Stomach smooth muscle (tissue), 2 donors: ENCODE measurements around the gene C19orf73.
"Not testable (repeated sequence)": the region's sequence is repeated elsewhere in the genome, so short reads cannot be mapped to it uniquely, and the experiment has no call there.

Experiments
- H3K27ac ChIP-seq: one replicate; pipeline ENCODE4 v1.7.0; 2013; ENCODE audit warnings: mild to moderate bottlenecking, low read length, inconsistent platforms
- H3K27me3 ChIP-seq, 2 donors: one replicate each; pipeline ENCODE4 v1.7.0; 2013; ENCODE audit warnings: low read length in 2 of 2; ENCODE audit not compliant: insufficient read depth in 2 of 2, control insufficient read depth in 1 of 2
- H3K36me3 ChIP-seq, 2 donors: one replicate each; pipeline ENCODE4 v1.7.0; 2013; ENCODE audit warnings: low read length in 2 of 2; ENCODE audit not compliant: control insufficient read depth in 2 of 2, insufficient read depth in 2 of 2
- H3K4me1 ChIP-seq: one replicate; pipeline ENCODE4 v1.7.0; 2013; ENCODE audit warnings: low read length; ENCODE audit not compliant: control insufficient read depth, insufficient read depth
- H3K4me3 ChIP-seq, 2 donors: one replicate each; pipeline ENCODE4 v1.7.0; 2013; ENCODE audit warnings: low read length in 2 of 2
- H3K9ac ChIP-seq, 2 donors: one replicate each; pipeline ENCODE4 v1.7.0; 2013; ENCODE audit warnings: low read length in 2 of 2, mild to moderate bottlenecking in 1 of 2
- H3K9me3 ChIP-seq, 2 donors: one replicate each; pipeline ENCODE4 v1.7.0; 2013; ENCODE audit warnings: low read length in 2 of 2; ENCODE audit not compliant: control insufficient read depth in 2 of 2
- donor health status: healthy.
- donor health status: Pancreatic carcinoma.

C19orf73 gene

GRCh38 chr19:49080392-49080791, 38.6 kb downstream of the C19orf73 start:
- Histone ChIP-seq H3K9ac (no peak overlapping the region), H3K27me3 (no peaks in the 10 kb centered on the region), H3K27ac (no peak overlapping the region), H3K36me3 (no peaks in the 10 kb centered on the region), H3K9me3 (no peaks in the 10 kb centered on the region), H3K4me1 (peaks cover 5% of the 10 kb centered on the region), H3K4me3 (no peak overlapping the region)

GRCh38 chr19:49074869-49075268, 44.1 kb downstream of the C19orf73 start:
- not testable (repeated sequence) for H3K4me3 ChIP-seq, H3K27ac ChIP-seq, H3K4me1 ChIP-seq, H3K9me3 ChIP-seq, H3K9ac ChIP-seq, H3K36me3 ChIP-seq
- peaks cover 23 to 36% of the 10 kb centered on the region in 2 donors for H3K27me3 ChIP-seq

DNA sequence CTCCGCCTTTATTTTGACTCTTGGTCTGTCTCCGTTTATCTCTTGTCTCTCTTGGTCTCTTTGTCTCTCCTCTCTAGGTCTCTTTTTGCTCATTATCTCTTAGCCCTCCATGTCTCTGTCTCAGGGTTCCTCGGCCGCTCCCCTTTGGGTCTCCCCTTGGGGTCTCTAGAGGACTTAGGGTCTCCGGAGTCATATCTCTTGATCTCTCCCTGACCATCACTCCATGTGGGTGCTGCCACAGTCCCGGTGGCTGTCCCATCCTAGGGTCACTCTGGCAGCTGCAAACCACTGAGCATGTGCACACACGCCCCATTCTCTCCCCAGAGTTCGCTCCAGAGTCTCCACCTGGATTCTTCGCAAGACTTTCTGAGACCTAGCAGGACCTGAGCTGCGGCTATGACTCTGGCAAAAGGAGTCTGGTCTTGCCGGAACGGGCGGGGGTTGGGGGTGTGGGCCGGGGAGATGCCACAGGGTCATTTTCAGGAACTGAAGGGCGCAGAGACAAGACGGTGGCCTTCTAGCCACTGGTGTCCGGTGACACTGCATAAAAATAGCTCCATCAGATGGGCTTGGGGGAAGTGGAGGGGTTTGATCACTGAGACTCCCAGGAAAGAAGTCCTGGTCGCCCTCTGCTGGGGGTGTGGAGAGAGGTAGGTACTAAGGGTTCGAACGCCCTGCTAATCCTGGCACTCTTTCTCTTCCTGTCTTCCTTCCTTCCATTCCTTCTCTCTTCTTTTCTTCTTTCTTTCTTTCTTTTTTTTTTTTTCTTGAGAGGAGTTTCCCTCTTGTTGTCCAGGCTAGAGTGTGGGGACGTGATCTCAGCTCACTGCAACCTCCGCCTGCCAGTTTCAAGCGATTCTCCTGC, 45.2 kb downstream of the C19orf73 start:
- Histone ChIP-seq H3K9me3 (no peaks in the 10 kb centered on the region), H3K9ac (no peak overlapping the region), H3K27me3 (peaks cover 30 to 44% of the 10 kb centered on the region in 2 donors), H3K4me1 (peaks cover 3% of the 10 kb centered on the region), H3K36me3 (no peaks in the 10 kb centered on the region), H3K4me3 (no peak overlapping the region), H3K27ac (no peak overlapping the region)

DNA sequence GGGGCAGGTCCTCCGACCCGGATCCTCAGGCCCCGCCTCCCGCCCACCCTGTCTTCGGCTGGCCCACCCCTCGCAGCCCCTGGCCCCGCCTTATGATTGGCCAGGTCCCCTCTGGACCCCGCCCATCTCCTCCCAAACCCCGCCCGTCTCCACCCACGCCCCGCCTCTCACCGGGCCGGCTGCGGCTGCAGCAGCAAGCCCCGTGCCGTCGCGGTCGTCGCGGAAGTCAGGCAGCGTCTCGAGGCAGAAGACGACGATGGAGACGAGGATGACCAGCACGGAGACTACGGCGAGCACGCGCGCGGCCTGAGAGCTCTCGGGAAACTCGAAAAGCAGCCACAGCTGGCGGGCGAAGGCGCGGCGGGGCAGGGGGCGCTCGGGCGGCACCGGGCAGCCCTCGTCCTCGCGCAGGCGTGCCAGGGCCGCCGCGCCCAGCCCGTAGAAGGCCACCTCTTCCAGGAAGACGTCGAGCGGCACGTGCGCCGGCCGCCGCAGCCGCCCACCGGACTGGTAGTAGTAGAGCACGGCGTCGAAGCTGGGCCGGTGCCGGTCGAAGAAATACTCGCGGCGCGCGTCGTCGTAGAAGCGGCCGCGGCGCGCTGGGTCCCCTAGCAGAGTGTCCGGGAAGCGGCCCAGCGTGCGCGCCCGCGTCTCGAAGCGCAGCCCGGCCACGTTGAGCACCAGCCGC, 46.9 kb downstream of the C19orf73 start:
- no peak overlapping the region for H3K9ac ChIP-seq
- peaks cover 3% of the 10 kb centered on the region for H3K4me1 ChIP-seq
- peaks cover 37 to 50% of the 10 kb centered on the region in 2 donors for H3K27me3 ChIP-seq
- no peak overlapping the region for H3K27ac ChIP-seq
- no peaks in the 10 kb centered on the region for H3K9me3 ChIP-seq
- no peaks in the 10 kb centered on the region for H3K36me3 ChIP-seq
- no peak overlapping the region for H3K4me3 ChIP-seq

DNA sequence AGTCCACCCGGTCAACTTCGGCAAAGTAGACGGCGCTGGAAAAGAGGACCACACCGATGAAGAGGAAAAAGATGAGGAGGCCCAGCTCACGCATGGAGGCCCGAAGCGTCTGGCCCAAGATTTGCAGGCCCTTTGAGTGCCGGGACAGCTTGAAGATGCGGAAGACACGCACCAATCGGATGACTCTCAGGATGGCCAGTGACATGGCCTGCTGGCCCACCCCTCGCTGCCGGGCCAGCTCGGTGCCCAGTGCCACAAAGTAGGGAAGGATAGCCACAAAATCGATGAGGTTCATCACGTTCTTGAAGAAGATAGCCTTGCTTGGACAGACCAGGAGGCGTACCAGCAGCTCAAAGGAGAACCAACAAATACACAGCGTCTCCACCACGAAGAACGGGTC, 48.5 kb downstream of the C19orf73 start:
- H3K27me3 ChIP-seq, result peaks cover 44 to 58% of the 10 kb centered on the region in 2 donors
- no peaks in the 10 kb centered on the region for H3K9me3 ChIP-seq
- no peak overlapping the region for H3K4me3 ChIP-seq
- no peak overlapping the region for H3K27ac ChIP-seq
- no peak overlapping the region for H3K9ac ChIP-seq
- H3K4me1 ChIP-seq, result peaks cover 3% of the 10 kb centered on the region
- H3K36me3 ChIP-seq, result no peaks in the 10 kb centered on the region

DNA sequence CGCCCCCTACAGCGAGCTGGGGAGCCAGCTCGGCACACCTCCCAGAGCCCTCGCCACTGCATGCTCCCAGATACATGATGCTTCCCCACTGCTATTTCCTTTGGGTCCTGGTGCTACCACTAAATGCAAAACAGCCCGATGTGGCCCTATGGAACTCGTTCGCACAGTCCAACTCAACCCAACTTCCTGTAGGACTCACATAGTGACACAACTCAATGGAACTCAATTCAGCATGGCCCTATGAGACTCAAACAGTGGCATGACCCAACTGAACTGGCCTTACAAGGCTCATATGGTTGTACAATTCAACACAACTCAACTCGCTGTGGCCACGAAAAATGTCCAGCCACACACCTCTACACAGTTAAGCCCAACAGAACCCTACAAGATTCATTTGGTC, 49.9 kb downstream of the C19orf73 start:
- Histone ChIP-seq H3K9ac (no peak overlapping the region), H3K9me3 (no peaks in the 10 kb centered on the region), H3K36me3 (no peaks in the 10 kb centered on the region), H3K4me3 (no peak overlapping the region), H3K27ac (no peak overlapping the region), H3K27me3 (peaks cover 50 to 71% of the 10 kb centered on the region in 2 donors), H3K4me1 (no peaks in the 10 kb centered on the region)
